Effector memory CD4-positive, alpha-beta T cell (primary cell): ENCODE measurements around the gene FAM167B.
A peak's percentile ranks its signal among the peaks of the same experiment; 100 is the strongest.

Experiments used
- DNase-seq, 3 donors: peaks; one replicate each; pipeline ENCODE4 v3.0.0-alpha.2; 2020
- H3K27ac ChIP-seq: 2 replicates; pipeline ENCODE4 v1.7.0; 2013; ENCODE audit warnings: mild to moderate bottlenecking, low read length, moderate library complexity; ENCODE audit not compliant: insufficient read depth, poor library complexity, severe bottlenecking
- H3K27me3 ChIP-seq: replicated peaks from 2 replicates; pipeline ENCODE4 v1.7.0; 2013; ENCODE audit warnings: mild to moderate bottlenecking, low read length; ENCODE audit not compliant: insufficient read depth, control insufficient read depth, poor library complexity, severe bottlenecking
- H3K36me3 ChIP-seq: 2 replicates; pipeline ENCODE4 v1.7.0; 2013; ENCODE audit warnings: mild to moderate bottlenecking, low read length, moderate library complexity; ENCODE audit not compliant: control insufficient read depth, insufficient read depth
- H3K4me1 ChIP-seq: 2 replicates; pipeline ENCODE4 v1.7.0; 2013; ENCODE audit warnings: low read length, mild to moderate bottlenecking; ENCODE audit not compliant: control insufficient read depth, insufficient read depth, poor library complexity, severe bottlenecking
- H3K4me3 ChIP-seq: 2 replicates; pipeline ENCODE4 v1.7.0; 2013; ENCODE audit warnings: low read length, low read depth, mild to moderate bottlenecking; ENCODE audit not compliant: insufficient read depth, poor library complexity, severe bottlenecking
- H3K9me3 ChIP-seq: 2 replicates; pipeline ENCODE4 v1.7.0; 2013; ENCODE audit warnings: mild to moderate bottlenecking, low read length, moderate library complexity; ENCODE audit not compliant: control insufficient read depth
- total RNA-seq, 3 donors: gene quantifications; one replicate each; lab custom pipeline; 2026; lab: John Stamatoyannopoulos, UW

Gene FAM167B
- total RNA-seq, result 0.35 to 0.86 (median 0.58) reads per million in 3 donors

- no peak for DNase-seq
- Histone ChIP-seq H3K4me1 (peaks cover 41% of the 10 kb centered on the region), H3K4me3 (peak within 1 kb of the TSS; percentile 45), H3K9me3 (no peaks in the 10 kb centered on the region), H3K27me3 (no peaks in the 10 kb centered on the region), H3K36me3 (no peaks in the 10 kb centered on the region), H3K27ac (peak within 1 kb of the TSS; percentile 92)
Observed at GRCh38 chr1:32246888-32247273, at the start of gene FAM167B. Gene FAM167B (plus strand): TSS chr1:32247222. CDS start chr1:32247422, 200 bp downstream.

DNA sequence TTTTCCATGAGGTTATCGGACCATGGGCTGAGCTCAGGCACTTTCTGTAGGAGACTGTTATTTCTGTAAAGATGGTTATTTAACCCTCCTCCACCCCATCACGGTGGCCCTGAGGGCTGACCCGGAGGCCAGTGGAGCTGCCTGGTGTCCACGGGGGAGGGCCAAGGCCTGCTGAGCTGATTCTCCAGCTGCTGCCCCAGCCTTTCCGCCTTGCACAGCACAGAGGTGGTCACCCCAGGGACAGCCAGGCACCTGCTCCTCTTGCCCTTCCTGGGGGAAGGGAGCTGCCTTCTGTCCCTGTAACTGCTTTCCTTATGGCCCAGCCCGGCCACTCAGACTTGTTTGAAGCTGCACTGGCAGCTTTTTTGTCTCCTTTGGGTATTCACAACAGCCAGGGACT is 49.2 kb upstream of the FAM167B start:
- Histone ChIP-seq H3K4me3 (no peak overlapping the region), H3K36me3 (peaks cover 35% of the 10 kb centered on the region), H3K27me3 (no peaks in the 10 kb centered on the region), H3K27ac (no peak overlapping the region), H3K4me1 (peaks cover 42% of the 10 kb centered on the region), H3K9me3 (no peaks in the 10 kb centered on the region)
- DNase-seq, result no peak

DNA sequence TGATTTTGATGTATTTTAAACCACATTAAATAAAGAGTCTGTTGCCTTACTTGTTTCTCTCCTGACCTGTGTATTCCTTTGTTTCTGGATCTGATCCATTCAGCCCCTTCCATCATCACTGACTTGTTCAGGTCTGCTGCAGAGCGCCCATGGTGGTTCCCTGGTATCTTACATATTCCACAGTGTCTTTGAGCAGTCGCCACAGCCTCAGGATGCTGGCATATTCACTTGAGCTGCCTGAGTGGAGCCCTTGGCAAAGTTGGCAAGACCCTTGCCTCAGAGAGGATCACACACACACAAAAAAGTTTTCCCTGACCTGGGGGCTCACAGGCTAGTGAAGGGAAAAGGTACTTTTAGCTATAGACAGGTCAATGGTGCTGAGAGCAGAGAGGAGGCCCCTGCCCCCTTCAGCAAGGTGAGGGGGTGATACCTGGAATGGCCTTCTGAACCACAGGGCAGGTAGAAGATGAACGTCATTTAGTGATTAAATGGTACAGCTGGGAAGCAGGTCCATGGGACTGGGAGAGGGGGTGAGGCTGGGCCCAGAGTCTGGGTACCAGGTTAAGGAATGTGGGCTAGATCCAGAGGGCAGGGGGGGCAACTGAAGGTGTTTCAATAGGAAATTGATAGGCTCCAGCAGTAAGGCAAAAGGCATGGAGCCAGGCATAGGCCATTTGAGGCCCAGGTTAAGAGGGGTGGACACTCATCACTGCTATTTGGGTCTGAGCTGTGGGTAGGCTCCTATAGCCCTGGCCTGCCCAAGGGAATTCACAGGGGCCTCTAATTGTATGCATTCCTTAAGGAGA is 48.6 kb upstream of the FAM167B start:
- Histone ChIP-seq H3K27me3 (no peaks in the 10 kb centered on the region), H3K36me3 (peaks cover 29% of the 10 kb centered on the region), H3K4me1 (peaks cover 42% of the 10 kb centered on the region), H3K27ac (no peak overlapping the region), H3K4me3 (no peak overlapping the region), H3K9me3 (no peaks in the 10 kb centered on the region)
- DNase-seq, result no peak

DNA sequence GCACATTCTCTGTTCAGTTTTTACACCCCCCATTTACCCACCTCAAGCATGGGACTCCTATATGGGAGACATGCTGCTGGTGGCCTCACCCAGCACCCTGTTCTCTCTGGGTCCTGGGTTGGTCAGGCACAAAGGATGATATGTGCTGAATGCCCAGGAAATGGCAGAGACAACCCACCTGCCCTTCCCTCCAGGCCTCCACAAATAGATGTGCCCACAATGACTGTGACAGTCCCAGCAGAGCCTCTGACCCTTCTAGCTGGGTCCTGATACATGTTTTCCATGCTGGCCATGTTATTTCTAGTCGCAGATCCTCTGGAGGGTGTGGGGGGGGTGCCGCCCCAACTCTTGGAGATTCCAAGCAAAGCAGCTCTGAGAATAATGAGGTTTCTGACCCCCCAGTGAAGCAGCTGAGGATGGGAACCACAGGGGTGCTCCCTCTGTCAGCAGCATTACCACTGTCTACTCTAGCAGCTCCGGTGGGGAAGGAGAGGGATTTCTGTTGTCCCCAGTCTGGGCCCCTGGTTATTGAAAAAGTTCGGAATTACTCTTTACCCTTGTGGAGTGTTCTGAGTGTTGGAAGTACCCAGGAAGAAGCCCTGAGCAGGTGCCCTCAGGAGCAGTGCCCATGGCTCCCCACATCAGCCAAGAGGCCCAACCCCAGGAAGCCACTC is 47.8 kb upstream of the FAM167B start:
- H3K4me3 ChIP-seq, result no peak overlapping the region
- peaks cover 42% of the 10 kb centered on the region for H3K4me1 ChIP-seq
- H3K27ac ChIP-seq, result peak overlapping the region; percentile 93
- H3K27me3 ChIP-seq, result no peaks in the 10 kb centered on the region
- DNase-seq, result no peak
- peaks cover 21% of the 10 kb centered on the region for H3K36me3 ChIP-seq
- H3K9me3 ChIP-seq, result no peaks in the 10 kb centered on the region

- DNase-seq, result no peak
- H3K27ac ChIP-seq, result peak overlapping the region; percentile 93
- H3K36me3 ChIP-seq, result peaks cover 16% of the 10 kb centered on the region
- H3K4me1 ChIP-seq, result peaks cover 42% of the 10 kb centered on the region
- no peaks in the 10 kb centered on the region for H3K9me3 ChIP-seq
- no peaks in the 10 kb centered on the region for H3K27me3 ChIP-seq
- peak overlapping the region; percentile 67 for H3K4me3 ChIP-seq
Observed at GRCh38 chr1:32199717-32200072, 47.3 kb upstream of the FAM167B start.

GRCh38 chr1:32200226-32201010 is 46.6 kb upstream of the FAM167B start, which contains the start of gene CCDC28B:
Gene CCDC28B (plus strand): TSS chr1:32200595. CDS start chr1:32201936, 1,341 bp downstream.
- Histone ChIP-seq H3K27me3 (no peaks in the 10 kb centered on the region), H3K4me1 (peaks cover 44% of the 10 kb centered on the region), H3K36me3 (peaks cover 9% of the 10 kb centered on the region), H3K27ac (peak within 1 kb of the TSS; percentile 93), H3K9me3 (no peaks in the 10 kb centered on the region), H3K4me3 (peak within 1 kb of the TSS; percentile 67)
- peak; percentile 19 to 43 (median 29) for DNase-seq

DNA sequence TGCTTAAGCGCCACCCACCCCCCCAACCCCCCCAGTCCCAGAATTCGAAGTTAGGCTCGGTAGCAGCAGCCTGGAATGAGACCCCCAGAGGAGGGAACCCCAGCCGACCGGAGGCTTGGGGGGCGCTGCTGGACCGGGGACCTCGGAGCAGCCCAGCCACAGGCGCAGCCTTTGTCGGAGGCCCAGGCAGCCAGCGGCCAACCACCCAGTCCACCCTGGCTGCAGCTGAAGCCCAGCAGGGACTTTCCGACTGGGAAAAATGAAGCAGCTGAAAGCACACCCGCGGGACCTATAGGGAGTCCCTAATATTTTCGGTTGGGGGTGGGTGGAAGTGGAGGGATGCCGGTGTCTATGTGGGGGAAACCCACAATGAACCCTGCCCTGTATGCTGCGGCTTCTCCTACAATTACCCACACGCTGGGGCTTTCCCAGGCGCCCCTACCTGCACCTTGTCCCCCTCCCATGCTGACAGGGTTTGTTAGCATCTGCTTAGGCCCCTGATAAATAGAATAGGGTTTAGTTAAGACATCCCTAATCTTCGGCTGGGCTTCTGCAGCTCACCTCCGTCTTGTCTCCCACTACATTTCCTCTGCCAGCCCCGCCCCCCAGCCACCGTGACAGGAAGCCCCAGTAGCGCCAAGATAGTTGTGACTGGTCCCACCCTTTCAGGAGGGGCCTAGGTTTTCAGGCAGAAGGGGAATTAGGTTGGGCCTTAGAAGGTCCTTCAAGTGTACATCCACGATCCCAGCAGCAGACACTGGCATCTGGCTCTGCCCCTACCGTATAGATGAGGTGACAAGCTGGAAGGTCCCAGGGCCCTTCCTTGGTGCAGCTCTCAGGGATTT is 45.8 kb upstream of the FAM167B start:
- Histone ChIP-seq H3K9me3 (no peaks in the 10 kb centered on the region), H3K4me1 (peaks cover 42% of the 10 kb centered on the region), H3K36me3 (peaks cover 6% of the 10 kb centered on the region), H3K4me3 (peak overlapping the region; percentile 67), H3K27ac (peak overlapping the region; percentile 93), H3K27me3 (no peaks in the 10 kb centered on the region)
- peak; percentile 67 to 74 (median 69) for DNase-seq

GRCh38 chr1:32204943-32205361 is 42.1 kb upstream of the FAM167B start:
- H3K27ac ChIP-seq, result peak overlapping the region; percentile 75
- H3K36me3 ChIP-seq, result no peaks in the 10 kb centered on the region
- peak overlapping the region; percentile 74 for H3K4me3 ChIP-seq
- no peaks in the 10 kb centered on the region for H3K27me3 ChIP-seq
- peaks cover 27% of the 10 kb centered on the region for H3K4me1 ChIP-seq
- no peak for DNase-seq
- no peaks in the 10 kb centered on the region for H3K9me3 ChIP-seq
